A673 (cell line): ENCODE data around the gene USP15.

Experiments
- EZH2 ChIP-seq: fragments of 200-600 bp; sonication (generic); IDR thresholded peaks from 2 replicates; pipeline ENCODE4 v1.6.1; 2017; ENCODE audit warnings: borderline replicate concordance, low read depth, mild to moderate bottlenecking, mixed read lengths, antibody characterized with exemption, low read length; ENCODE audit not compliant: poor library complexity, severe bottlenecking
- TF ChIP-seq, protein P1 (sequence below): fragments of 300-800, 200-600 bp; sonication (generic); conservative IDR thresholded peaks from 2 replicates; pipeline ENCODE4 v1.5.1; 2017; ENCODE audit warnings: low read depth, mild to moderate bottlenecking, antibody characterized with exemption, low read length, moderate library complexity, mixed read lengths

DNA sequence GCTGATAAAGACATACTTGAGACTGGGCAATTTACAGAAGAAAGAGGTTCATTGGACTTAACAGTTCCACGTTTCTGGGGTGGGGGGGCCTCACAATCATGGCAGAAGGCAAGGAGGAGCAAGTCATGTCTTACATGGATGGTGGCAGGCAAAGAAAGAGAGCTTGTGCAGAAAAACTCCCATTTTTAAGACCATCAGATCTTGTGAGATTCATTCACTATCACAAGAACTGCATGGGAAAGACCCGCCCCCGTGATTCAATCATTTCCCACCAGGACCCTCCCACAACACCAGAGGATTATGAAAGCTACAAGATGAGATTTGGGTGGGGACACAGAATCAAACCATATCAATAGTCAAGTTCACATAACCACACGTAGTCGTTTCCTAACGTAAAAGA, 85.5 kb downstream of the USP15 start:
- TF ChIP-seq EZH2 = no peak
- TF ChIP-seq, protein P1, sequence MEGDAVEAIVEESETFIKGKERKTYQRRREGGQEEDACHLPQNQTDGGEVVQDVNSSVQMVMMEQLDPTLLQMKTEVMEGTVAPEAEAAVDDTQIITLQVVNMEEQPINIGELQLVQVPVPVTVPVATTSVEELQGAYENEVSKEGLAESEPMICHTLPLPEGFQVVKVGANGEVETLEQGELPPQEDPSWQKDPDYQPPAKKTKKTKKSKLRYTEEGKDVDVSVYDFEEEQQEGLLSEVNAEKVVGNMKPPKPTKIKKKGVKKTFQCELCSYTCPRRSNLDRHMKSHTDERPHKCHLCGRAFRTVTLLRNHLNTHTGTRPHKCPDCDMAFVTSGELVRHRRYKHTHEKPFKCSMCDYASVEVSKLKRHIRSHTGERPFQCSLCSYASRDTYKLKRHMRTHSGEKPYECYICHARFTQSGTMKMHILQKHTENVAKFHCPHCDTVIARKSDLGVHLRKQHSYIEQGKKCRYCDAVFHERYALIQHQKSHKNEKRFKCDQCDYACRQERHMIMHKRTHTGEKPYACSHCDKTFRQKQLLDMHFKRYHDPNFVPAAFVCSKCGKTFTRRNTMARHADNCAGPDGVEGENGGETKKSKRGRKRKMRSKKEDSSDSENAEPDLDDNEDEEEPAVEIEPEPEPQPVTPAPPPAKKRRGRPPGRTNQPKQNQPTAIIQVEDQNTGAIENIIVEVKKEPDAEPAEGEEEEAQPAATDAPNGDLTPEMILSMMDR = no peak
